ENCODE data around the gene BBS1.
A peak's percentile ranks its signal among the peaks of the same experiment; 100 is the strongest.

BBS1 gene

GRCh38 chr11:66466225-66467033, 44.0 kb upstream of the BBS1 start, which contains the start of gene PELI3:
PELI3 (plus strand) TSS chr11:66466905; CDS start chr11:66468129, 1,224 bp downstream.
- intact Hi-C loops (cut with DNase I; ENCODE audit: low total_unique reads) = no loop called here
- H3K9me3 ChIP-seq = no peaks in the 10 kb centered on the region
- peaks cover 0 to 22% (median 16%) of the 10 kb centered on the region in 4 donors for H3K4me1 ChIP-seq
- no peaks in the 10 kb centered on the region for H3K27me3 ChIP-seq
- TF ChIP-seq CTCF (IDR thresholded peaks at IDR 0.05) = no peak
- H3K36me3 ChIP-seq = peaks cover 0 to 14% (median 11%) of the 10 kb centered on the region in 3 donors
- DNase-seq = peak; percentile 90 to 96
- H3K27ac ChIP-seq = peak within 1 kb of the TSS; percentile 67 to 85
- H3K4me3 ChIP-seq = peak within 1 kb of the TSS; percentile 67

GRCh38 chr11:66467034-66467659, 43.3 kb upstream of the BBS1 start:
- DNase-seq = no peak
- Histone ChIP-seq H3K4me3 (peak overlapping the region; percentile 67), H3K36me3 (peaks cover 5 to 20% (median 13%) of the 10 kb centered on the region in 3 donors), H3K27me3 (no peaks in the 10 kb centered on the region), H3K9me3 (no peaks in the 10 kb centered on the region), H3K4me1 (peaks cover 0 to 22% (median 16%) of the 10 kb centered on the region in 4 donors), H3K27ac (peak overlapping the region; percentile 67 to 85)
- peak; percentile 42 to 57 for TF ChIP-seq CTCF (IDR thresholded peaks at IDR 0.05)
- intact Hi-C loops (cut with DNase I; ENCODE audit: low total_unique reads) = no loop called here

- no peaks in the 10 kb centered on the region for H3K9me3 ChIP-seq
- TF ChIP-seq CTCF (IDR thresholded peaks at IDR 0.05) = no peak
- intact Hi-C loops (cut with DNase I; ENCODE audit: low total_unique reads) = no loop called here
- H3K36me3 ChIP-seq = peaks cover 11 to 26% (median 19%) of the 10 kb centered on the region in 3 donors
- DNase-seq = peak in 1 of 2 donors; percentile 39
- peak overlapping the region; percentile 67 to 85 for H3K27ac ChIP-seq
- H3K4me1 ChIP-seq = peaks cover 0 to 22% (median 16%) of the 10 kb centered on the region in 4 donors
- peak overlapping the region; percentile 67 for H3K4me3 ChIP-seq
- no peaks in the 10 kb centered on the region for H3K27me3 ChIP-seq
These were observed 42.7 kb upstream of the BBS1 start for GRCh38 chr11:66467756-66468155.

GRCh38 chr11:66468691-66469090, 41.7 kb upstream of the BBS1 start:
- H3K27ac ChIP-seq = no peak overlapping the region
- no peak overlapping the region for H3K4me3 ChIP-seq
- H3K36me3 ChIP-seq = peaks cover 20 to 35% (median 29%) of the 10 kb centered on the region in 3 donors
- intact Hi-C loops (cut with DNase I; ENCODE audit: low total_unique reads) = no loop called here
- no peak for DNase-seq
- H3K9me3 ChIP-seq = no peaks in the 10 kb centered on the region
- TF ChIP-seq CTCF (IDR thresholded peaks at IDR 0.05) = no peak
- H3K27me3 ChIP-seq = no peaks in the 10 kb centered on the region
- peaks cover 0 to 22% (median 16%) of the 10 kb centered on the region in 4 donors for H3K4me1 ChIP-seq

GRCh38 chr11:66469441-66469840, 41.0 kb upstream of the BBS1 start:
- intact Hi-C loops (cut with DNase I; ENCODE audit: low total_unique reads) = no loop called here
- Histone ChIP-seq H3K4me3 (no peak overlapping the region), H3K27me3 (no peaks in the 10 kb centered on the region), H3K36me3 (peaks cover 28 to 43% (median 36%) of the 10 kb centered on the region in 3 donors), H3K27ac (no peak overlapping the region), H3K9me3 (no peaks in the 10 kb centered on the region), H3K4me1 (peaks cover 0 to 22% (median 16%) of the 10 kb centered on the region in 4 donors)
- no peak for DNase-seq
- TF ChIP-seq CTCF (IDR thresholded peaks at IDR 0.05) = no peak
